B cell (primary cell): ENCODE measurements around the gene ERN1. TPM values are rescaled to one million over a fixed set of nuclear protein-coding genes. Genes with fewer than 3 reads are reported as not detected.

ENCODE experiments used
- ATAC-seq: fragments of 200-7000 bp; cut with Tn5 transposase; one replicate; pipeline ENCODE4 v1.10.0; 2021; ENCODE audit warnings: low read depth, mild to moderate bottlenecking, moderate number of reproducible peaks, moderate library complexity
- CTCF ChIA-PET: fragments of 350-600 bp; sonication (Branson Sonifier 250); formaldehyde crosslinking; loops from one replicate; lab custom pipeline; 2021; ENCODE audit warnings: antibody characterized with exemption, inconsistent platforms; lab: Charles Lee
- POLR2A ChIA-PET: fragments of 350-600 bp; sonication (Branson Sonifier 250); formaldehyde crosslinking; loops from one replicate; lab custom pipeline; 2021; ENCODE audit warnings: antibody characterized with exemption; lab: Charles Lee
- DNase-seq: peaks from one replicate; pipeline ENCODE4 v3.0.0; 2013
- H2AFZ ChIP-seq: 2 replicates; pipeline ENCODE4 v1.6.1; 2012; ENCODE audit warnings: mild to moderate bottlenecking, low read depth, low read length; ENCODE audit not compliant: insufficient read depth, poor library complexity, severe bottlenecking
- H3K27ac ChIP-seq, 2 donors: 1 replicate in 1 of 2; 2 replicates in 1 of 2; pipeline ENCODE4 v1.5.1; 2012 to 2013; ENCODE audit warnings: low read length in 2 of 2, mild to moderate bottlenecking in 2 of 2, moderate library complexity in 1 of 2
- H3K27me3 ChIP-seq, 4 experiments: fragments of 200-600 bp in 1 of 4; sonication (generic) in 1 of 4; replicated peaks in 1 of 4; 1 replicate in 2 of 4; 2 replicates in 2 of 4; pipeline versions ENCODE4 v1.6.1 to v1.7.0; 2013 to 2016; ENCODE audit warnings: low read length in 3 of 4, mild to moderate bottlenecking in 2 of 4, mixed read lengths in 1 of 4, moderate library complexity in 1 of 4; ENCODE audit not compliant: insufficient read depth in 4 of 4, control insufficient read depth in 3 of 4; ENCODE audit errors: control extremely low read depth in 1 of 4
- H3K36me3 ChIP-seq, 2 experiments: replicated peaks in 1 of 2; 1 replicate in 1 of 2; 2 replicates in 1 of 2; pipeline versions ENCODE4 v1.6.1 to v1.7.1; 2013; ENCODE audit warnings: low read length in 1 of 2; ENCODE audit not compliant: insufficient read depth in 2 of 2, control insufficient read depth in 1 of 2; ENCODE audit errors: control extremely low read depth in 1 of 2, extremely low read depth in 1 of 2
- H3K4me1 ChIP-seq, 2 donors: fragments of 200-600 bp in 1 of 2; sonication (generic) in 1 of 2; 1 replicate in 1 of 2; 2 replicates in 1 of 2; pipeline versions ENCODE4 v1.5.1 to v1.6.1; 2013 to 2017; ENCODE audit warnings: low read length in 2 of 2; ENCODE audit not compliant: control insufficient read depth in 2 of 2, insufficient read depth in 2 of 2
- H3K4me2 ChIP-seq: replicated peaks from 2 replicates; pipeline ENCODE3; 2012; ENCODE audit warnings: mild to moderate bottlenecking, low read depth, low read length; ENCODE audit not compliant: poor library complexity, severe bottlenecking
- H3K4me3 ChIP-seq, 5 experiments: fragments of 200-600 bp in 1 of 5; sonication (generic) in 1 of 5; 1 replicate in 3 of 5; 2 replicates in 2 of 5; pipeline versions ENCODE4 v1.5.1 to v1.7.0; 2011 to 2016; ENCODE audit warnings: low read length in 4 of 5, mild to moderate bottlenecking in 4 of 5, low read depth in 2 of 5, control low read depth in 1 of 5, moderate library complexity in 1 of 5; ENCODE audit not compliant: insufficient read depth in 1 of 5; ENCODE audit errors: control extremely low read depth in 1 of 5, extremely low read depth in 1 of 5
- H3K79me2 ChIP-seq: fragments of 200-600 bp; sonication (generic); one replicate; pipeline ENCODE4 v1.6.0; 2016; ENCODE audit warnings: low read length; ENCODE audit not compliant: control insufficient read depth, insufficient read depth
- H3K9ac ChIP-seq: fragments of 200-600 bp; sonication (generic); 2 replicates; pipeline ENCODE4 v1.6.1; 2017; ENCODE audit warnings: mild to moderate bottlenecking, low read length, moderate library complexity
- H3K9me3 ChIP-seq, 3 donors: one replicate each; pipeline versions ENCODE4 v1.6.1 to v1.7.1; 2013; ENCODE audit warnings: low read length in 2 of 3; ENCODE audit not compliant: control insufficient read depth in 2 of 3, insufficient read depth in 1 of 3; ENCODE audit errors: control extremely low read depth in 1 of 3
- H4K20me1 ChIP-seq: 2 replicates; pipeline ENCODE4 v1.6.0; 2012; ENCODE audit warnings: mild to moderate bottlenecking, low read length; ENCODE audit not compliant: insufficient read depth, control insufficient read depth, poor library complexity, severe bottlenecking
- H3K27ac Mint-ChIP-seq: one replicate; pipeline ENCODE4 v1.8.0; 2021; ENCODE audit warnings: mixed read lengths
- H3K27me3 Mint-ChIP-seq: one replicate; pipeline ENCODE4 v1.8.0; 2021; ENCODE audit warnings: mixed read lengths
- H3K4me1 Mint-ChIP-seq: one replicate; pipeline ENCODE4 v1.8.0; 2021; ENCODE audit warnings: mixed read lengths
- H3K4me3 Mint-ChIP-seq: one replicate; pipeline ENCODE4 v1.8.0; 2021; ENCODE audit warnings: mixed read lengths
- H3K9me3 Mint-ChIP-seq: one replicate; pipeline ENCODE4 v1.8.0; 2022; ENCODE audit warnings: mixed read lengths; ENCODE audit not compliant: insufficient read depth
- EZH2 ChIP-seq: IDR thresholded peaks from 2 replicates; pipeline ENCODE4 v1.6.1; 2012; ENCODE audit warnings: borderline replicate concordance, low read depth, mild to moderate bottlenecking, moderate library complexity, low read length; ENCODE audit not compliant: insufficient read depth, poor library complexity, severe bottlenecking
- WGBS: methylation state at CpG from one replicate; pipeline ENCODE4 v1.1.5; 2013; ENCODE audit warnings: missing lambda C conversion rate; ENCODE audit not compliant: insufficient coverage; 5-methylcytosine and 5-hydroxymethylcytosine counted together
- intact Hi-C: fragments of 100-400 bp; cut with micrococcal nuclease; formaldehyde crosslinking; loops from one replicate; pipeline ENCODE4 v1.10.0; 2022
- polyA plus RNA-seq: library from polyadenylated mRNA; depleted of rRNA; stranded (reverse); fragments of >200 nt; gene quantifications from 2 replicates; pipeline ENCODE4 v1.2.3, GENCODE V29; 2012
- total RNA-seq, 2 donors: library from RNA; stranded (reverse); fragments of 120-200 nt in 1 of 2; gene quantifications; 1 replicate in 1 of 2; 2 replicates in 1 of 2; pipeline versions ENCODE4 v1.2.3 to v1.2.4, GENCODE V29; 2013 to 2022
- TF ChIP-seq, protein P1 (sequence below): fragments of 200-600 bp; IDR thresholded peaks from one replicate; pipeline ENCODE4 v1.8.0; 2022; ENCODE audit warnings: antibody characterized with exemption, mild to moderate bottlenecking

Gene ERN1
- total and polyA plus RNA-seq, 2 donors (not counting 1 experiment from before 2014, with no cell fraction given): 7.0 to 19.4 TPM

DNA sequence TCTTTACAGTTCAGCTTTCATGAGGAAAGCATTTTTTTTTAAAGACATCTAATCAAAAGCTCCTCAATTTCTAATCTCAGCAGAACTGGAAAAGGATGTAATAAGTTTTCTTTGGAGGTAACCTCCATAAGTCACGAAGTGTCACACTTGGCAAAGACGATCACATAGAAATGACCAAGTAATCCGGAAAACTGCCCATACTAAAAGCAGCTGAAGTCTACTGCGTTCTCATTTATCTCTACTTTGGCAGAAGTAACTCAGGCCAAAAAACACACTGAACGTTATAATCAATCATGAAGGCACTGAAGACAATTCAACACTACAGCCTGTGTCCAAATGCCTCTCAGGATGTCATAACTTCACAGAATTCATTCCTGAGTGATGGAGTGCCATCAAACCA is 39.8 kb downstream of the ERN1 start:
- no peak for TF ChIP-seq EZH2
- TF ChIP-seq, protein P1, sequence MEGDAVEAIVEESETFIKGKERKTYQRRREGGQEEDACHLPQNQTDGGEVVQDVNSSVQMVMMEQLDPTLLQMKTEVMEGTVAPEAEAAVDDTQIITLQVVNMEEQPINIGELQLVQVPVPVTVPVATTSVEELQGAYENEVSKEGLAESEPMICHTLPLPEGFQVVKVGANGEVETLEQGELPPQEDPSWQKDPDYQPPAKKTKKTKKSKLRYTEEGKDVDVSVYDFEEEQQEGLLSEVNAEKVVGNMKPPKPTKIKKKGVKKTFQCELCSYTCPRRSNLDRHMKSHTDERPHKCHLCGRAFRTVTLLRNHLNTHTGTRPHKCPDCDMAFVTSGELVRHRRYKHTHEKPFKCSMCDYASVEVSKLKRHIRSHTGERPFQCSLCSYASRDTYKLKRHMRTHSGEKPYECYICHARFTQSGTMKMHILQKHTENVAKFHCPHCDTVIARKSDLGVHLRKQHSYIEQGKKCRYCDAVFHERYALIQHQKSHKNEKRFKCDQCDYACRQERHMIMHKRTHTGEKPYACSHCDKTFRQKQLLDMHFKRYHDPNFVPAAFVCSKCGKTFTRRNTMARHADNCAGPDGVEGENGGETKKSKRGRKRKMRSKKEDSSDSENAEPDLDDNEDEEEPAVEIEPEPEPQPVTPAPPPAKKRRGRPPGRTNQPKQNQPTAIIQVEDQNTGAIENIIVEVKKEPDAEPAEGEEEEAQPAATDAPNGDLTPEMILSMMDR: no peak
- H3K27ac Mint-ChIP-seq: no peak overlapping the region
- 100% methylated on average over 5 of the region's 5 CpGs for WGBS

DNA sequence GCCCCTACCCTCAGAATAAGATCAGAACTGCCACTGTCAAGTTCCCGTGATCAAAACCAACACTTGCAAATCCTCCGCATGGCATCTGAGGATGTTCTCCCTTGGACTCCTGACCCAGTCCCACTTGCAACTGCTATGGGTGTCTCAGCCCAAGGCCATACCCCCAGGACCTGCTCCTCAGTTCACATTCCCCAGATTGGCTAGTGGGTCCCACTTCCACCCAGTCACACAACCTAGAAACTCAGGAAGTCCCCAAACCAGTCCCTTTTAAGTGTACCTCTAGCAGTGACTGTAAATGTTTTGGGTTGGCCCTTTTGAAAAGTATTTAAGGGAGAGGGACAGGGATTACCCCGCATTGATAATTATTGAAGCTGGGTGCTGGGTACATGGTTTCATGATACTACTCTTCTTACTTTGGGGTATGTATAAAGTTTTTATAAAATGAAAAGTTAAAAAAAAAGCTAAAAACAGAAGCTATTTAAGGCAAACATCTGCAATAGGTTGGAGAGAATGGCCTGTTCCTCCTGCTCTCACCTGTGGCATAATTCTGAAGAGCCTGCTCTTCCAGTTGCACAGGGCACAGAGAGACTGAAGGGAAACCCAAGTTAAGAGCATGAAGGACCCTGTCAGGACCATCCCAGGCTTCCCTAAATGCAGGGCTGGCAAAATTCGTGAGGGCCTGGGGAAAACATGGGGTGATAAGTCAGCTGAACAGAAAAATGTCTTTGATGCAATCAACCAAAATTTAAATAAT is 42.5 kb downstream of the ERN1 start:
- Mint-ChIP-seq H3K9me3 (no peaks in the 10 kb centered on the region), H3K4me1 (peaks cover 9% of the 10 kb centered on the region), H3K4me3 (no peak overlapping the region), H3K27ac (no peak overlapping the region), H3K27me3 (no peaks in the 10 kb centered on the region)
- Histone ChIP-seq H3K27me3 (no peaks in the 10 kb centered on the region), H3K4me2 (no peak overlapping the region), H3K79me2 (no peaks in the 10 kb centered on the region), H3K4me3 (no peak overlapping the region), H3K9me3 (no peaks in the 10 kb centered on the region), H3K9ac (no peak overlapping the region), H4K20me1 (no peaks in the 10 kb centered on the region), H2AFZ (no peak overlapping the region), H3K36me3 (no peaks in the 10 kb centered on the region), H3K27ac (no peak overlapping the region), H3K4me1 (peaks cover 0 to 1% of the 10 kb centered on the region in 2 donors)
- ChIA-PET CTCF (interaction anchor here (1.0 kb wide), 1 partner anchor 58 kb away, joined by 3 read pairs; no protein-coding TSS in a partner anchor), POLR2A (no interaction called here)
- ATAC-seq (no peak), DNase-seq (no peak)
- 93% methylated on average over 2 of the region's 4 CpGs for WGBS
- intact Hi-C loops: no loop called here
- TF ChIP-seq, protein P1: no peak
- no peak for TF ChIP-seq EZH2

More for the DNA sequence above, 39.8 kb downstream of the ERN1 start:
- ChIA-PET CTCF (interaction anchor here (0.7 to 1.1 kb wide), 2 partner anchors 35 to 62 kb away, joined by 3 read pairs; no protein-coding TSS in a partner anchor), POLR2A (no interaction called here)
- Histone ChIP-seq H3K4me2 (no peak overlapping the region), H3K36me3 (no peaks in the 10 kb centered on the region), H3K9me3 (no peaks in the 10 kb centered on the region), H3K79me2 (no peaks in the 10 kb centered on the region), H3K27me3 (no peaks in the 10 kb centered on the region), H3K9ac (no peak overlapping the region), H4K20me1 (no peaks in the 10 kb centered on the region), H3K4me3 (no peak overlapping the region), H3K4me1 (no peaks in the 10 kb centered on the region), H2AFZ (no peak overlapping the region), H3K27ac (no peak overlapping the region)
- intact Hi-C loops: no loop called here
- Mint-ChIP-seq H3K27me3 (no peaks in the 10 kb centered on the region), H3K9me3 (no peaks in the 10 kb centered on the region), H3K4me3 (no peak overlapping the region), H3K4me1 (peaks cover 9% of the 10 kb centered on the region)
- no peak for DNase-seq
- no peak for ATAC-seq
